ENCODE results near the gene CX3CR1. TPM values are rescaled to one million over a fixed set of nuclear protein-coding genes. Genes with fewer than 3 reads are reported as not detected.
A peak's percentile ranks its signal among the peaks of the same experiment; 100 is the strongest.

CX3CR1 gene
- total RNA-seq, 2 experiments from 2014 or later, result 0.13 TPM; not detected in 1

GRCh38 chr3:39221141-39221530 is 58.7 kb downstream of the CX3CR1 start:
- no TSS peak for BruUV-seq (replicated peaks)
- ChIA-PET CTCF (ENCODE audit: unreplicated experiment) (no interaction called here), POLR2A (no interaction called here)
- Histone ChIP-seq H3K4me3 (ENCODE audit: low read depth, low read length, poor library complexity, severe bottlenecking) (no peak overlapping the region), H3K27ac (ENCODE audit: low read depth, low read length, poor library complexity, severe bottlenecking) (no peak overlapping the region), H3K4me2 (ENCODE audit: low read length) (no peak overlapping the region), H3K36me3 (ENCODE audit: insufficient read depth, low read length) (no peaks in the 10 kb centered on the region), H3K4me1 (ENCODE audit: insufficient read depth, low read length, poor library complexity, severe bottlenecking) (peaks cover 15% of the 10 kb centered on the region), H4K20me1 (ENCODE audit: insufficient read depth, low read length) (no peaks in the 10 kb centered on the region), H2AFZ (ENCODE audit: low read length) (no peak overlapping the region), H3K79me2 (ENCODE audit: insufficient read depth, low read depth, low read length) (no peaks in the 10 kb centered on the region), H3K9me3 (ENCODE audit: low read length) (no peaks in the 10 kb centered on the region), H3K9me2 (ENCODE audit: insufficient read depth, low read length) (no peaks in the 10 kb centered on the region)
- TF ChIP-seq, protein P1, sequence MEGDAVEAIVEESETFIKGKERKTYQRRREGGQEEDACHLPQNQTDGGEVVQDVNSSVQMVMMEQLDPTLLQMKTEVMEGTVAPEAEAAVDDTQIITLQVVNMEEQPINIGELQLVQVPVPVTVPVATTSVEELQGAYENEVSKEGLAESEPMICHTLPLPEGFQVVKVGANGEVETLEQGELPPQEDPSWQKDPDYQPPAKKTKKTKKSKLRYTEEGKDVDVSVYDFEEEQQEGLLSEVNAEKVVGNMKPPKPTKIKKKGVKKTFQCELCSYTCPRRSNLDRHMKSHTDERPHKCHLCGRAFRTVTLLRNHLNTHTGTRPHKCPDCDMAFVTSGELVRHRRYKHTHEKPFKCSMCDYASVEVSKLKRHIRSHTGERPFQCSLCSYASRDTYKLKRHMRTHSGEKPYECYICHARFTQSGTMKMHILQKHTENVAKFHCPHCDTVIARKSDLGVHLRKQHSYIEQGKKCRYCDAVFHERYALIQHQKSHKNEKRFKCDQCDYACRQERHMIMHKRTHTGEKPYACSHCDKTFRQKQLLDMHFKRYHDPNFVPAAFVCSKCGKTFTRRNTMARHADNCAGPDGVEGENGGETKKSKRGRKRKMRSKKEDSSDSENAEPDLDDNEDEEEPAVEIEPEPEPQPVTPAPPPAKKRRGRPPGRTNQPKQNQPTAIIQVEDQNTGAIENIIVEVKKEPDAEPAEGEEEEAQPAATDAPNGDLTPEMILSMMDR (conservative IDR thresholded peaks at IDR 0.05; ENCODE audit: low read length), result no peak
- no peak for TF ChIP-seq EZH2phosphoT487 (IDR thresholded peaks at IDR 0.05; ENCODE audit: borderline replicate concordance, low read depth, low read length)
- intact Hi-C loops (cut with micrococcal nuclease; ENCODE audit: unreplicated experiment), result no loop called here
- no peak for DNase-seq (ENCODE audit: low spot score)

- H3K9me3 ChIP-seq (ENCODE audit: low read length), result no peaks in the 10 kb centered on the region
- peaks cover 21% of the 10 kb centered on the region for H3K4me1 ChIP-seq (ENCODE audit: insufficient read depth, low read length, poor library complexity, severe bottlenecking)
- no peak overlapping the region for H3K4me2 ChIP-seq (ENCODE audit: low read length)
- H4K20me1 ChIP-seq (ENCODE audit: insufficient read depth, low read length), result no peaks in the 10 kb centered on the region
- H3K9me2 ChIP-seq (ENCODE audit: insufficient read depth, low read length), result no peaks in the 10 kb centered on the region
- H3K79me2 ChIP-seq (ENCODE audit: insufficient read depth, low read depth, low read length), result no peaks in the 10 kb centered on the region
- H3K4me3 ChIP-seq (ENCODE audit: low read depth, low read length, poor library complexity, severe bottlenecking), result no peak overlapping the region
- CTCF ChIA-PET (ENCODE audit: unreplicated experiment), result no interaction called here
- POLR2A ChIA-PET, result interaction anchor here (2.5 kb wide), 1 partner anchor 13 kb away, joined by 7 read pairs; no protein-coding TSS in a partner anchor
- no peak for TF ChIP-seq EZH2phosphoT487 (IDR thresholded peaks at IDR 0.05; ENCODE audit: borderline replicate concordance, low read depth, low read length)
- TF ChIP-seq, protein P1 (conservative IDR thresholded peaks at IDR 0.05; ENCODE audit: low read length), result no peak
- H3K27ac ChIP-seq (ENCODE audit: low read depth, low read length, poor library complexity, severe bottlenecking), result no peak overlapping the region
- no peak overlapping the region for H2AFZ ChIP-seq (ENCODE audit: low read length)
- intact Hi-C loops (cut with micrococcal nuclease; ENCODE audit: unreplicated experiment), result no loop called here
- no TSS peak for BruUV-seq (replicated peaks)
- no peaks in the 10 kb centered on the region for H3K36me3 ChIP-seq (ENCODE audit: insufficient read depth, low read length)
- peak; percentile 14 for DNase-seq (ENCODE audit: low spot score)
Observed at GRCh38 chr3:39220407-39221140, 59.3 kb downstream of the CX3CR1 start.

DNA sequence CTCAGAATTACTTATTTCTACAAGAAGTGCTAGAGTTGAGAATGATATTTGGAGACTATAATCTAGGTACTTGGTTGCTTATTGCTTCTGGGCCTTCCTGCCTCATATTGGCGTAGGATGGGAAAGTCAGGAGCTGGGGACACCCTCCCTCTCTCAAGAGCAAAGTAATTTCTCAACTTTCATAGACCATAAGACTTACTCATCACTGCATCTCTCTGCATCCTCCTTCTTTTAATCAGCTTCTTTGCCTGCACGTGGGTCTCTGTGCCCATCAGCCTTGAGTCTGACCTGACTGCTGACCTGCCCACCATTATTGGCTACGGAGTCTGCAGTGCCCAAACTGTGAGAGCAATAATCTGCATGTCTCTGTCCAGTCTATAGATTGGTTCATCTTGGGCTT is 60.1 kb downstream of the CX3CR1 start:
- H3K9me3 ChIP-seq (ENCODE audit: low read length), result no peaks in the 10 kb centered on the region
- POLR2A ChIA-PET, result interaction anchor here (1.6 to 2.5 kb wide), 2 partner anchors 14 to 72 kb away, joined by 3 to 7 read pairs; no protein-coding TSS in a partner anchor
- no peaks in the 10 kb centered on the region for H3K79me2 ChIP-seq (ENCODE audit: insufficient read depth, low read depth, low read length)
- peaks cover 23% of the 10 kb centered on the region for H3K4me1 ChIP-seq (ENCODE audit: insufficient read depth, low read length, poor library complexity, severe bottlenecking)
- DNase-seq (ENCODE audit: low spot score), result no peak
- no peak overlapping the region for H2AFZ ChIP-seq (ENCODE audit: low read length)
- TF ChIP-seq, protein P1 (conservative IDR thresholded peaks at IDR 0.05; ENCODE audit: low read length), result no peak
- no peak for TF ChIP-seq EZH2phosphoT487 (IDR thresholded peaks at IDR 0.05; ENCODE audit: borderline replicate concordance, low read depth, low read length)
- no peaks in the 10 kb centered on the region for H3K36me3 ChIP-seq (ENCODE audit: insufficient read depth, low read length)
- intact Hi-C loops (cut with micrococcal nuclease; ENCODE audit: unreplicated experiment), result no loop called here
- BruUV-seq (replicated peaks), result no TSS peak
- no peaks in the 10 kb centered on the region for H4K20me1 ChIP-seq (ENCODE audit: insufficient read depth, low read length)
- H3K4me3 ChIP-seq (ENCODE audit: low read depth, low read length, poor library complexity, severe bottlenecking), result no peak overlapping the region
- no peak overlapping the region for H3K4me2 ChIP-seq (ENCODE audit: low read length)
- CTCF ChIA-PET (ENCODE audit: unreplicated experiment), result no interaction called here
- no peak overlapping the region for H3K27ac ChIP-seq (ENCODE audit: low read depth, low read length, poor library complexity, severe bottlenecking)
- no peaks in the 10 kb centered on the region for H3K9me2 ChIP-seq (ENCODE audit: insufficient read depth, low read length)
